ENCODE data around the gene CNEP1R1. TPM values are rescaled to one million over a fixed set of nuclear protein-coding genes. Genes with fewer than 3 reads are reported as not detected.

The CNEP1R1 gene
- total and polyA plus RNA-seq, 2 of the 4 experiments (the other 2 are of a cell fraction) = 16.1 to 22.0 TPM

DNA sequence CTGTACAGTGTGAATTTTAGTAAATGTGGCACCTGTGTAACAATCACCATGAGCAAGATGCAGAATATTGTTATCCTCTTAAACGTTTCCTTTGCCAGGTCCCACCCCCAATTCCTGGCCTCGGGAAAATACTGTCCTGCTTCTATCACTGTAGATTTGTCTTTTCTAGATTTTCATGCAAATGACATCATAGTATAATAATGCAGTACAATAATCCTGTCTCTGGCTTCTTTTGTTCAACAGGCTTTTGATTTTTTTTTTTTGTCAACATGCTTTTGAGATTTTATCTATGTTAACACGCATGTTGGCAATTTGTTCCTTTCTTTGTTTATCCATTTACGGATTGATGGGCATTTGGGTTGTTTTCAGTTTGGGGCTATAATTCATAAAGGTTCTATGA, 20.4 kb downstream of the CNEP1R1 start:
- no peak overlapping the region for H2BK15ac ChIP-seq (ENCODE audit: low read depth, low read length)
- H3K9me3 ChIP-seq (ENCODE audit: control insufficient read depth, insufficient read depth, low read length) = no peaks in the 10 kb centered on the region
- no peak overlapping the region for H4K91ac ChIP-seq (ENCODE audit: insufficient read depth, low read depth, low read length)
- no peaks in the 10 kb centered on the region for H3K79me1 ChIP-seq (ENCODE audit: low read depth in 1 of 2, low read length in 2 of 2)
- H2BK120ac ChIP-seq (ENCODE audit: low read depth, low read length) = no peak overlapping the region
- dilution Hi-C loops (cut with HindIII; ENCODE audit: low sequenced_read_pairs, unreplicated experiment) (no loop called here), intact Hi-C loops (cut with micrococcal nuclease) (no loop called here), in situ Hi-C loops (cut with MboI; ENCODE audit: low sequenced_read_pairs) (no loop called here)
- DNase-seq (no peak), ATAC-seq (ENCODE audit: low read depth) (no peak)
- no peak overlapping the region for H3K4ac ChIP-seq (ENCODE audit: low read depth, low read length)
- POLR2A ChIA-PET (ENCODE audit: unreplicated experiment) = no interaction called here
- no peak overlapping the region for H3K18ac ChIP-seq (ENCODE audit: low read depth, low read length)
- WGBS, 2 experiments (ENCODE audit: extremely low coverage in 2 of 2, insufficient read length in 1 of 2) = no CpG with 5 or more reads among the region's 4 CpGs
- H3K36me3 ChIP-seq (ENCODE audit: control insufficient read depth, insufficient read depth, low read length) = no peaks in the 10 kb centered on the region
- CTCF ChIA-PET = interaction anchor here (0.7 kb wide), 1 partner anchor 166 kb away, joined by 3 read pairs; no protein-coding TSS in a partner anchor
- no peak overlapping the region for H4K5ac ChIP-seq (ENCODE audit: low read depth, low read length)
- H2AFZ ChIP-seq (replicated peaks; ENCODE audit: low read length, poor library complexity) = no peak overlapping the region
- no peak overlapping the region for H3K4me2 ChIP-seq (ENCODE audit: low read depth, low read length)
- no TSS peak for BruUV-seq (replicated peaks)
- no peak overlapping the region for H3K14ac ChIP-seq (replicated peaks; ENCODE audit: low read depth, low read length)
- no peaks in the 10 kb centered on the region for H3K9me1 ChIP-seq (ENCODE audit: insufficient read depth, low read length)
- H3K23ac ChIP-seq (ENCODE audit: low read depth, low read length) = no peak overlapping the region
- no peak overlapping the region for H3K56ac ChIP-seq (ENCODE audit: extremely low read depth, insufficient read depth, low read length)
- no peak overlapping the region for H3K27ac ChIP-seq (ENCODE audit: insufficient read depth, low read length)
- H3K9ac ChIP-seq (ENCODE audit: low read depth, low read length) = no peak overlapping the region
- peaks cover 8% of the 10 kb centered on the region for H3K27me3 ChIP-seq (ENCODE audit: control insufficient read depth, insufficient read depth, low read length)
- H4K20me1 ChIP-seq (ENCODE audit: insufficient read depth, low read length) = no peaks in the 10 kb centered on the region
- no peak overlapping the region for H3K4me3 ChIP-seq (ENCODE audit: insufficient read depth, low read depth, low read length)
- no peak overlapping the region for H4K8ac ChIP-seq (ENCODE audit: low read depth in 2 of 2, low read length in 2 of 2)
- no peak overlapping the region for H2BK5ac ChIP-seq (ENCODE audit: low read depth, low read length, poor library complexity, severe bottlenecking)
- no peak for TF ChIP-seq FOS (IDR thresholded peaks at IDR 0.05; ENCODE audit: low read depth, low read length)
- TF ChIP-seq POLR2A (IDR thresholded peaks at IDR 0.05; ENCODE audit: low read depth, low read length) = no peak
- TF ChIP-seq ELK1 (IDR thresholded peaks at IDR 0.05; ENCODE audit: borderline replicate concordance, low read depth, low read length) = no peak
- no peak for TF ChIP-seq RAD21 (IDR thresholded peaks at IDR 0.05; ENCODE audit: low read length)
- no peak for TF ChIP-seq RFX5 (IDR thresholded peaks at IDR 0.05; ENCODE audit: low read depth, low read length)
- TF ChIP-seq CEBPB (IDR thresholded peaks at IDR 0.05; ENCODE audit: low read depth, low read length) = no peak
- TF ChIP-seq CHD1 (IDR thresholded peaks at IDR 0.05; ENCODE audit: low read depth, low read length) = no peak
- no peak for TF ChIP-seq USF2 (IDR thresholded peaks at IDR 0.05; ENCODE audit: low read depth, low read length)
- no peak for TF ChIP-seq RCOR1 (IDR thresholded peaks at IDR 0.05; ENCODE audit: insufficient replicate concordance, low read length)
- no peak for TF ChIP-seq SMC3 (IDR thresholded peaks at IDR 0.05; ENCODE audit: low read depth, low read length)
- TF ChIP-seq BHLHE40 (IDR thresholded peaks at IDR 0.05; ENCODE audit: low read depth, low read length) = no peak
- no peak for TF ChIP-seq MXI1 (IDR thresholded peaks at IDR 0.05; ENCODE audit: borderline replicate concordance, low read depth, low read length)
- TF ChIP-seq MAZ (IDR thresholded peaks at IDR 0.05; ENCODE audit: borderline replicate concordance, low read depth, low read length) = no peak
- no peaks in the 10 kb centered on the region for H3K4me1 ChIP-seq (ENCODE audit: control insufficient read depth, insufficient read depth, low read length)
- no peak overlapping the region for H2AK5ac ChIP-seq (ENCODE audit: low read depth, low read length)
- no peak overlapping the region for H2AK9ac ChIP-seq (replicated peaks; ENCODE audit: low read depth, low read length, poor library complexity)
- no peak overlapping the region for H2BK20ac ChIP-seq (ENCODE audit: low read depth, low read length)
